Measurements from ENCODE around the gene FYCO1. TPM values are rescaled to one million over a fixed set of nuclear protein-coding genes. Genes with fewer than 3 reads are reported as not detected.

Gene FYCO1
- total RNA-seq, 6 experiments from 2014 or later = 20.8 to 30.7 (median 27.2) TPM

DNA sequence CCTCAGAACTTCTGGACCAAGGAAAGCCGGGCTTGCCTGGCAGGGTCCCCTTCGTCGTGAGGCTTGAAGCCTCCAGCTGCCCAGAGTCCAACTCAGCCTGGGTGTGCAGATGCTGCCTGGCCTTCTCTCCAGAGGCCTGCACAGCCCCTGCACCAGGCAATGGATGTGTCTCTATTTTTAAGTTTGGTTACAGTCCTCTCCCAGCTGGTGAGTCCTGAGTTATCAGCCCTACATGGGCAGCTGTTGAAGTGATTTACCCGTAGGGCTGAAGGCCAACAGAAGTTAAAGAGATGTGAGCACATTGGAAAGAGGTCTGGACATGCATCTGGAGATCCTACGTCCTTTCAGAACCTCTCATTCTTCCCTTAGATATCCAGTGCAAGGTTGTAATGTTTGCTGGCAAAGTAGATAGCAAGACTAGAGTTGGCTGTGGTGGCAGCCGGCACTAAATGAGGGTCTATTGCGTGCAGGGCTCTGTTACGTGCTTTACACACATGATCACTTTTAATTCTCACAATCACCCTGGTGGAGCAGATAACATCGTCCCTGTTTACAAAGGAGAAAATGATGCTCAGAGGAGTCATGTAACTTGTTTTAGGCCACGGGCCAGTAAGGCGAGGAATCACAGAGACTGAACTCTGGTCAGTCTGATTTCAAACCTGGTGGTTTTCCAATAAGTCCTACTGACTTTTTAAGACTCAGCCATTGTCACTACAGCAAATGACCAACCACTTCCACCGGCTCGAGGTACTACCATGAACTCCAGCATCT lies 9.9 kb downstream of the FYCO1 start:
- Mint-ChIP-seq H3K36me3 (ENCODE audit: low read depth) (peaks cover 12% of the 10 kb centered on the region), H3K4me1 (ENCODE audit: low read depth) (peaks cover 82% of the 10 kb centered on the region), H3K9me3 (no peaks in the 10 kb centered on the region), H3K27ac (peak overlapping the region; percentile 98), H3K27me3 (ENCODE audit: insufficient read depth) (peaks cover 3% of the 10 kb centered on the region; the same call in 1 of the 2 replicates), H3K4me3 (peak overlapping the region; percentile 61)
- TF ChIP-seq, protein P1, sequence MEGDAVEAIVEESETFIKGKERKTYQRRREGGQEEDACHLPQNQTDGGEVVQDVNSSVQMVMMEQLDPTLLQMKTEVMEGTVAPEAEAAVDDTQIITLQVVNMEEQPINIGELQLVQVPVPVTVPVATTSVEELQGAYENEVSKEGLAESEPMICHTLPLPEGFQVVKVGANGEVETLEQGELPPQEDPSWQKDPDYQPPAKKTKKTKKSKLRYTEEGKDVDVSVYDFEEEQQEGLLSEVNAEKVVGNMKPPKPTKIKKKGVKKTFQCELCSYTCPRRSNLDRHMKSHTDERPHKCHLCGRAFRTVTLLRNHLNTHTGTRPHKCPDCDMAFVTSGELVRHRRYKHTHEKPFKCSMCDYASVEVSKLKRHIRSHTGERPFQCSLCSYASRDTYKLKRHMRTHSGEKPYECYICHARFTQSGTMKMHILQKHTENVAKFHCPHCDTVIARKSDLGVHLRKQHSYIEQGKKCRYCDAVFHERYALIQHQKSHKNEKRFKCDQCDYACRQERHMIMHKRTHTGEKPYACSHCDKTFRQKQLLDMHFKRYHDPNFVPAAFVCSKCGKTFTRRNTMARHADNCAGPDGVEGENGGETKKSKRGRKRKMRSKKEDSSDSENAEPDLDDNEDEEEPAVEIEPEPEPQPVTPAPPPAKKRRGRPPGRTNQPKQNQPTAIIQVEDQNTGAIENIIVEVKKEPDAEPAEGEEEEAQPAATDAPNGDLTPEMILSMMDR (IDR thresholded peaks at IDR 0.05) = no peak
- peak; percentile 69 for DNase-seq

DNA sequence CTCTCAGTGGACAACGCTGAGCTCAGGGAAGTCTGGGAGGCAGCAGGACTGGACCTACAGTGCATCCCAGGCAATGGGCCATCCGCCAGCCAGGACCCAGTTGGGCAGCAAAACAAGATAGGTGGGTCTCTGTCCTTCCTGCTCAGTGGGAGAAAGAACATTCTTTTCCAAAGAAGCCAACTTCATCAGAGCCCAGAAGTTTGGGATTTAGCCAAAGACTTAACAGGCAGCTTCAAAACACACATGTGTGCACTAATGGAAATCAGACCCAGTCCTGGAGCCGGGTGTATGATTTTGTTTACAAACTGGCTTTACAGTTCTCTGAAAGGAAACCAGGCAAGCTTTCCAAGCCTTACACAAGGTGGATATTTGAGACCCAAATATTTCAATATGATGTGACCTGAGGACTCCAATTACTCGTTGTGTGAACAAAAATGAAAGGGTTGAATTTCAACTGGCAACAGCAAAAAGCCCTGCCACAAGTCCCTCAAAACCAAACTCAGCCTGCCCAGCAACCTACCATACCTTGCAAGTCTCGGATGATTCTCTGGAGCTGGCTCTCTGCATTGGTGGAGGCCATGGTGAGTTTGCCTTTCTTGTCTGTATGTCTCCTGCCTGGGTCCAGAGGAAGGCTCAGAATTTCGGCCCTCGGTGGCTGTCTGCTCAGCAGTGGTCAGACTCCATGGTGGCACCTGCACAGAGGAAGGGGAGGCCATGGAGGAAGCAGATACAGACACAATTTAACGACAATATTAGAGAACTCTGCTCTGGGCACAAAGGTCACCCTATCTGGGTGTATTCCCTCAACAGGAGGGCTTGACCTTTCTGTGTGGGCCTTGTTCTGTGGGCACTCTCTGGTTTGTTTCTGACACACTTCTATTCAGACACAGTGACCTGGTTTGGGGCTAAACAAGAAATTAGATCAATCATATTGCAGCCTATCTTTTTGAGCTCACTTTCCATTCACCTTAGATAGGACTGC lies 11.0 kb downstream of the FYCO1 start:
- Mint-ChIP-seq H3K4me3 (no peak overlapping the region), H3K27ac (peak overlapping the region; percentile 38), H3K4me1 (ENCODE audit: low read depth) (peaks cover 72% of the 10 kb centered on the region)

DNA sequence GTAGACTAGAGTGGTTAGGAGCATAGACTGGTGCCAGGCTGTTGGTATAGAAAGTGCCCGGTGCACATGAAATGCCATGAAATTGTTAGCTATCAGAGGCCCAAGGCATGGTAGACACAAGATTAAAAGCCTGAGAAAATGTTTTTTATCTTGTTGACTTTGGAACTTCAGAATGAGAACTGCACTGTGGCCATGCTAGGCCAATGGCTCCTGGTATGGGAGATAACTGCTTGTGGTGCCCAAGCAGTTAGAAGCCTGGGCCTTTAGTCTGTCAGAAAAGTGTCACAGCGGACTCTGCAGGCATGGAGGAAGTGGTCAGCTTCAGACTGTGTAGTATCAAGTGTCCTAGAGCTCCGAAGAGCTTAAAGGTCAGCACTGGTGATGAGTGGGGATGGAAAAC lies 11.9 kb downstream of the FYCO1 start:
- no peak for DNase-seq
- H3K27ac Mint-ChIP-seq = no peak overlapping the region
- H3K4me3 Mint-ChIP-seq = no peak overlapping the region
- no peaks in the 10 kb centered on the region for H3K9me3 Mint-ChIP-seq
- TF ChIP-seq, protein P1 (IDR thresholded peaks at IDR 0.05) = no peak
- peaks cover 64% of the 10 kb centered on the region for H3K4me1 Mint-ChIP-seq (ENCODE audit: low read depth)
- peaks cover 22% of the 10 kb centered on the region for H3K36me3 Mint-ChIP-seq (ENCODE audit: low read depth)
- peaks cover 3% of the 10 kb centered on the region; the same call in 1 of the 2 replicates for H3K27me3 Mint-ChIP-seq (ENCODE audit: insufficient read depth)

More for the DNA sequence above, 11.0 kb downstream of the FYCO1 start:
- peaks cover 3% of the 10 kb centered on the region; the same call in 1 of the 2 replicates for H3K27me3 Mint-ChIP-seq (ENCODE audit: insufficient read depth)
- peaks cover 14% of the 10 kb centered on the region for H3K36me3 Mint-ChIP-seq (ENCODE audit: low read depth)
- no peak for DNase-seq
- no peaks in the 10 kb centered on the region for H3K9me3 Mint-ChIP-seq
- TF ChIP-seq, protein P1 (IDR thresholded peaks at IDR 0.05) = no peak

DNA sequence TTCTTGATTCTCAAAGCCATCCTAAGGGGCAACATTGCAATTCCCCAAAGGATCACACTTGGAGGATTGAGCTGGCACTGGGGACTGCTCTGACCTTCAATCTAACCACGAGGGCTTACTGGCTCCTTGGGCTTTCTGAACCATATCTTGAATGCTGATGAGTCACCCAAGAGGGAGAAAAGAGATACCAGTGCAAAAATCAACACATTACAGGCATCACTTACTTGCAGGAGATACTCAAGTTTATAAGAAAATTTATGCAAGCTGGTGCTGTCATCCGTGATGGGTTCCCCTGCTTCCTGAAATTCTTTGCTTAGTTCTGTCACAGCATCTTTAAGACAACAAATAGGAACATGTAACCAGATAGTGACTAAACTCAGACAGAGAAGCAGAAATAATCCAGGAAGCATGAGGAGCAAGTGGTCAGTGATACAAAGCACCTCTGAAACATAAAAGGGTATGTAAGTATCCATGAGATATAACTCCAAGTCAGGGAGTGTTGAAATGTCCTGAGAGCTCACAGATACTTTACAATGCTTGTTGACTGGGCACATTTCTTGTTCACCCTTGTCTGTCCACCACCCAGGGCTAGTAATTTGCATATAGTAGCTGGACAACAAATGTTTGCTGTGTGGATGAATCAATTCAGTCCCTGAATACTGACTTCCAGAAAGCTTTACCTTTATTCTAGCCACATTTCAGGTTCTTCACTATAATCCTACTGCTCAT lies 14.1 kb downstream of the FYCO1 start:
- Mint-ChIP-seq H3K9me3 (no peaks in the 10 kb centered on the region), H3K4me3 (no peak overlapping the region), H3K36me3 (ENCODE audit: low read depth) (peaks cover 40% of the 10 kb centered on the region), H3K27ac (peak overlapping the region; percentile 45), H3K27me3 (ENCODE audit: insufficient read depth) (peaks cover 3% of the 10 kb centered on the region; the same call in 1 of the 2 replicates), H3K4me1 (ENCODE audit: low read depth) (peaks cover 41% of the 10 kb centered on the region)
- DNase-seq = peak; percentile 46
- TF ChIP-seq, protein P1 (IDR thresholded peaks at IDR 0.05) = no peak

DNA sequence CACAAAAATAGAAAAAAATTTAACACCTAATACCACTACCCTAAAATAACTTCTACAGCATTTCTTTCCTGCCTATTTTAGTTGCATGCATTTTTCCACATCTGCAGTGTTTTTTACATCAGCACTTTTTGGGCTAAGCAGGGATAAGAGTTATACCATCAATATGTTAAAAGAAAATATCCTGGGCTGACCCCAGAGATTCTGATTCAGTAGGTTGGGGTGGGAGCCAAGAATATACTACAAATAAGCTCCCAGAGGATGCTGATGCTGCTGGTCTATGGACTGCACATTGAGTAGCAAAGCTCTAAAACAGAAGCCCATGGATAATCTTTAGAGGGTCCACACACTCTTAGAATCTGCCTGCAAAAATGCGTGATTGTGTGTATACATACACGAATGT lies 14.8 kb downstream of the FYCO1 start:
- no peaks in the 10 kb centered on the region for H3K27me3 Mint-ChIP-seq (ENCODE audit: insufficient read depth)
- no peak overlapping the region for H3K4me3 Mint-ChIP-seq
- peaks cover 40% of the 10 kb centered on the region for H3K36me3 Mint-ChIP-seq (ENCODE audit: low read depth)

More for the DNA sequence above, 14.8 kb downstream of the FYCO1 start:
- TF ChIP-seq, protein P1 (IDR thresholded peaks at IDR 0.05) = no peak
- peaks cover 34% of the 10 kb centered on the region for H3K4me1 Mint-ChIP-seq (ENCODE audit: low read depth)
- no peak for DNase-seq
- peak overlapping the region; percentile 45 for H3K27ac Mint-ChIP-seq
- no peaks in the 10 kb centered on the region for H3K9me3 Mint-ChIP-seq

All from HFFc6 (cell line).